Measurements from ENCODE around the gene ANKRD44. TPM values are rescaled to one million over a fixed set of nuclear protein-coding genes. Genes with fewer than 3 reads are reported as not detected.

The ANKRD44 gene
- total and polyA plus RNA-seq, 2 of the 8 experiments (the other 6 are each of a cell fraction or from before 2014, with no cell fraction given) = 1.2 to 1.3 TPM

GRCh38 chr2:197035002-197035401 lies 275.6 kb downstream of the ANKRD44 start (continued):
- no peak for TF ChIP-seq PHF8 (conservative IDR thresholded peaks at IDR 0.05; ENCODE audit: low read depth, low read length)
- TF ChIP-seq HDAC6 (IDR thresholded peaks at IDR 0.05; ENCODE audit: low read depth, low read length) = no peak

Data from H1 (cell line).